ENCODE results near the gene AP1S1.

Gene AP1S1

DNA sequence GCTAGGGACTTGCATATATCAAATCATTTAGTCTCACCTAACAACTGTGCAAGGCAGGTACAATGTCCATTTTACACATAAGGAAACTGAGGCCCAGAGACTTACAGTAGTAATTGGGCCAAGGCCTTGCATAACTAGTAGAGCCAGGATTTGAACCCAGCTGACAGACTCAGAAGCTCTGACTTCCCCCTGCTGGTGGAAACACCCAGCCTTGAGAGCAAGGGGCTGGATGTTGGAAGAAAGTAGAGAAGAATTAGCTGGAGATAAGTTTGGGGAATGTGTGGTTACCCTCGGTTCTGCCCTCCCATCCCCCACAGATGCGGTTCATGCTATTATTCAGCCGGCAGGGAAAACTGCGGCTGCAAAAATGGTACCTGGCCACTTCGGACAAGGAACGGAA is 2.0 kb downstream of the AP1S1 start:
- no peak for TF ChIP-seq POU2F2 (IDR thresholded peaks at IDR 0.05; ENCODE audit: low read depth, low read length)
- DNase-seq (ENCODE audit: insufficient read length, low spot score) (no peak), FAIRE-seq (no peak)

DNA sequence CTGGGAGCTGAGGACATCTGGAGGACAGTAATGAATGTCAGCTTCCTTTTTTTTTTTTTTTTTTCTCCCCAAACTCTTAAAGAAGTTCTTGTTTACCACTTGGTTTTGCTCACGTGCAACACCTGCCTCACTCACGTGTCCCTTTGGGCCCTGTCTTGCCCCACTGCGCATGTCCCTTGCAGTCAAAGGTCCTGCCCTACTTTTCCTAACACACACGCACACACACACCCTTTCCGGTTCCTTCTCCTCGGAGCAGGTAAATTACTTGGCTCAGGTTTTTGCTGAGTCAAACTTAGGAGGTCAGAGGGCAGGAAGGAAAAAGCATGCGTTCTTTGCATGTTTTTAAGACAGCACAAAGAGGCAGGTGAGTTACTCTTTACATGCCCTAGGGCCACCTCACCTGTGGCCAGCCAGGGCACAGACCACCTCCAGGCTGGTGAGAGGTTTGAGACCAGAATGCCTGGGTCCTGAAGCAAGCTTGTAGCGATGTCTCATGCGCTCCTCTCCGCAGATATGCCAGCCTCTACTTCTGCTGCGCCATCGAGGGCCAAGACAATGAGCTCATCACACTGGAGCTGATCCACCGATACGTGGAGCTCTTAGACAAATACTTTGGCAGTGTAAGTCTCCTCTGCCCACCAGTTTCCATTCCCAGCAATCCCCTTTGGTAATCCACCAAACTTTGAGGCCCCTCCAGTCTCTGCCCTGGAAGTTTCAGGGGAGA is 2.8 kb downstream of the AP1S1 start:
- DNase-seq (ENCODE audit: insufficient read length, low spot score), result no peak
- TF ChIP-seq POLR2A (IDR thresholded peaks at IDR 0.05; ENCODE audit: low read depth, low read length) (no peak), POLR2AphosphoS5 (IDR thresholded peaks at IDR 0.05; ENCODE audit: low read depth, low read length) (no peak), PAX5 (IDR thresholded peaks at IDR 0.05; ENCODE audit: insufficient read depth, low read length, severe bottlenecking) (no peak), TAF1 (IDR thresholded peaks at IDR 0.05; ENCODE audit: low read depth, low read length) (no peak), POU2F2 (IDR thresholded peaks at IDR 0.05; ENCODE audit: low read depth, low read length) (no peak), SPI1 (IDR thresholded peaks at IDR 0.05; ENCODE audit: low read depth, low read length) (no peak)
- FAIRE-seq, result no peak

DNA sequence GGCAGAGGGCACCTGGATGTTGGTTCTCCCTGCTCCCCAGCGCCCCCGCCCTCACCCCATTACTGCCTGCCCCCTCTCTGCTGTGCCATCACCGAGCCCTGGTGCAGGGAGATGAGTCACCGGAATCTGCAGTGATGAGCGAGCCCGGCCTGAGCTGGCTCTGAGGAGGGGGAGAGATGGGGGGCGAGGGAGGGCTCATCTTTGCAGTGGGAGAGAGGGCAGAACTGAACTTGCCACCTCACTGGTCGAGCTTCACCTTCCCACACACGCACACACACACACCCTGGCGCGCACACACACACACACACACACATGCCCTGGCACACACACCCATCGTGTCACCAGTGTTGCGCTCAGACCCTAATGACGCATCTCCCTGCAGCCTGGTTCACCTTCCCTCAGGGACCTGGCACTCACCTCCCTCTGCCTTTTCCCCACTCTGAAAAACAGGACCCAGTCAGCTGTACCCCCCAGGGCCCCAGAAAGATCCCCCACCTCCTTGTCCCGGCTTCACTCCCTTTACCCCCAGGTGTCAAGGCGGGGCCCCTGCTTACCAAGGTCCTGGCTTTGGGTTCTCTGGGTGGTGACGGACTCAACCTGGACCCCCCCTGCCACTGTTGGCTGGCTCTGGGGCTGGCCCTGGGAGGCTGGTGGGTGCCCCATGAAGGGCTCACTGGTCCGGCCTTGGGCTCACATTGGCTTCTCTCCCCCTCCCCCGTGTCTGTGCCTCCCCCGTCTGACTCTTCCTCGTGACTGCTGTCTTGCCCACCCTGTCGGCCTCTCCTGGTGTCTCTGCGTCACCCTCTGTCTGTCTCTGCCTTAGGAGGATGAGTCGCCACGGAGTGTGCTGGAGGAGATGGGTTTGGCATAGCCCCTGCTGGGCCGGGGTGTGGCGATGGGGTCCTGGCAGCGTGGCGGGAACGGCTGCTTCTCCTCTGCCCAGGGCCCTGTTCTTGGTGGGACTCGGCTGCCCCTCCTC is 5.7 kb downstream of the AP1S1 start:
- DNase-seq (ENCODE audit: insufficient read length, low spot score), result no peak
- no peak for TF ChIP-seq PAX5 (IDR thresholded peaks at IDR 0.05; ENCODE audit: insufficient read depth, low read length, severe bottlenecking)
- TF ChIP-seq TAF1 (IDR thresholded peaks at IDR 0.05; ENCODE audit: low read depth, low read length), result no peak
- TF ChIP-seq POU2F2 (IDR thresholded peaks at IDR 0.05; ENCODE audit: low read depth, low read length), result no peak
- TF ChIP-seq SPI1 (IDR thresholded peaks at IDR 0.05; ENCODE audit: low read depth, low read length), result no peak
- TF ChIP-seq POLR2AphosphoS5 (IDR thresholded peaks at IDR 0.05; ENCODE audit: low read depth, low read length), result no peak
- TF ChIP-seq POLR2A (IDR thresholded peaks at IDR 0.05; ENCODE audit: low read depth, low read length), result no peak
- no peak for FAIRE-seq

DNA sequence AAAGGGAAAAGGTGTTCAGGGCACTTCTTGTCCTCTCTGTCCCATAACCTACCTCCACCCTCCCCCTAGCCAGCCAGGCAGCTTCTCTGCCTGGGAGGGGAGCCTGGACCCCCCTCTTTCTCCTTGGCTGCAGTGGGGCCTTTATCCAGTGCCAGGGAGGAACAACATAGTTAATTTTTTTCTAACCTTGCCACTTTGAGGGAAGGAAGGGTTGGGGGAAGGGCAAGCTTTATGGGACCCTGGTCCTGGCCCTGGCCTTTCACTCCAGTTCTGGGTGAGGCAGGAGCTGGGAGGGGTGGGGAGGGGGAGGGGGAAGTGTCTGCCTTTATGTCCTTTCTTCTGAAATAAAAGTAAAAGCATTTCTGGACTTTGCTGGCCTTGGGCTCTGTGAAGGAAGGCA is 6.6 kb downstream of the AP1S1 start:
- DNase-seq (ENCODE audit: insufficient read length, low spot score) (no peak), FAIRE-seq (no peak)
- TF ChIP-seq TAF1 (IDR thresholded peaks at IDR 0.05; ENCODE audit: low read depth, low read length) (no peak), POU2F2 (IDR thresholded peaks at IDR 0.05; ENCODE audit: low read depth, low read length) (no peak), PAX5 (IDR thresholded peaks at IDR 0.05; ENCODE audit: insufficient read depth, low read length, severe bottlenecking) (no peak), POLR2AphosphoS5 (IDR thresholded peaks at IDR 0.05; ENCODE audit: low read depth, low read length) (no peak), POLR2A (IDR thresholded peaks at IDR 0.05; ENCODE audit: low read depth, low read length) (no peak), SPI1 (IDR thresholded peaks at IDR 0.05; ENCODE audit: low read depth, low read length) (no peak)

DNA sequence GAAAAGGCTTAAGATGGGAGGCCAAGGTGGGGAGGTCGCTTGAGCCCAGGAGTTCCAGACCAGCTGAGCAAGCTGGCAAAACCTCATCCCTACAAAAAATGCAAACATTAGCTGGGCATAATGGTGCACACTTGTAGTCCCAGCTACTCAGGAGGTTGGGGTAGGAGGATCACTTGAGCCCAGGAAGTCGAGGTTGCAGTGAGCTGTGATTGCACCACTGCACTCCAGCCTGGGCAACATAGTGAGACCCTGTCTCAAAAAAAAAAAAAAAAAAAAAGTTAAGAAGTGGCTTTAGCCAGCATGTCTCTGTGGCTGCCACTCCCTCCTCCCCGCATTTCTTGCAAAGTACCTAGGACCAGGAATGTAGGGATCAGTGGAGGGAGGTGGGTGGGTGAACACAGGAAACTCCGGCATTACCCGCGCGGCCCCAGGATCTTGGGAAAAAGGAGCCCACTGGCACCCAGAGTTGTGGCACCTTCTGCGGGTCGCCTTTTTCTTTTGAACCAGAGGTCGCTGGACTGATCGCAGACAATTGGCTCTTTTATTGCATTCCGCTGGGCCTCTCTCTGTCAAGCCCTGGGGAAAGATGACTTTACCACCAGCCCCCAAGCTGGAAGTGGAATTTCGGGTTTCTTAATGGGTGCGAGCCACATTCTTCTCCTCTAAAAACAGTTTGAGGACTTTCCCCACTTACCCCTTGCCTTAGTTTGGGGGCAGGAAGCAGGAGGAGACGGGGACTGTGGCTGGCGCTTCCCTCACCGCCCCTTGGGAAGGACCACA is 7.6 kb downstream of the AP1S1 start:
- no peak for DNase-seq (ENCODE audit: insufficient read length, low spot score)
- no peak for FAIRE-seq
- no peak for TF ChIP-seq POLR2A (IDR thresholded peaks at IDR 0.05; ENCODE audit: low read depth, low read length)
- TF ChIP-seq TAF1 (IDR thresholded peaks at IDR 0.05; ENCODE audit: low read depth, low read length), result no peak
- no peak for TF ChIP-seq SPI1 (IDR thresholded peaks at IDR 0.05; ENCODE audit: low read depth, low read length)
- no peak for TF ChIP-seq POLR2AphosphoS5 (IDR thresholded peaks at IDR 0.05; ENCODE audit: low read depth, low read length)
- no peak for TF ChIP-seq PAX5 (IDR thresholded peaks at IDR 0.05; ENCODE audit: insufficient read depth, low read length, severe bottlenecking)

DNA sequence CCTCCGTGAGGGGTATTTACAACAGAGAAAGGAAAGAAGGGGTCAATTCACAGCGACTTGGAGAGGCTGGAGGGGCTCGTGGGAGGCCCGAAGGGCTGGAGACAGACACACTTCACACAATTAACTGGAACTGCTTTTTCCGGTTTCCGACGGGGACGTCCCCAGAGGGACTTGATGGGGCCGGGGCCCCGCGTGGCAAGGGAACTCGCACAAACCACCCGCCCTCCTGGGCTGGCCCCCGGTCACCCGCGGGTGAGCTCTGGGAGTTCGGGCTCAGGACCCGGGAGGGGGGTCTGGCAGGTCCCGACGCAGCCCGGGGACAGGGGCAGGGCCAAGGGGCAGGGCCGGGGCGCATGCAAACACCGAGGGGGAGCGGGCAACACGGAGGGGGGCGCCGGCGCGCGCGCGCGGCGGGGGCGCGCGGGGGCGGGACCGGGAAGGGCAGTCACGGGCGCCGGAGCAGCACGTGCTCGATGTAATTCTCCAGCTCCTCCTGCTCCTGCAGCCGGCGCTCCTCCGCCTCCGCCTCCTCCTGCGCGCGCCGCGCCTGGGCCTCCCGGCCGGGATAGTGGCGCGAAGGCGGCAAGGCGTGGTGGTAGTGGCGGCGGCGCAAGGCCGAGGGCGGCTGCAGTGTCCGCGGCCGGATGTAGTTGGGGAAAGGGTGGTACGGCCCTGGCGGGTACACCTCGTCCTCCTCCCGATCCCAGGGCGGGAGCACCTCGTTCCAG is 8.4 kb downstream of the AP1S1 start:
- DNase-seq (ENCODE audit: insufficient read length, low spot score), result no peak
- TF ChIP-seq POLR2AphosphoS5 (IDR thresholded peaks at IDR 0.05; ENCODE audit: low read depth, low read length) (no peak), POU2F2 (IDR thresholded peaks at IDR 0.05; ENCODE audit: low read depth, low read length) (no peak), PAX5 (IDR thresholded peaks at IDR 0.05; ENCODE audit: insufficient read depth, low read length, severe bottlenecking) (no peak), TAF1 (IDR thresholded peaks at IDR 0.05; ENCODE audit: low read depth, low read length) (no peak), POLR2A (IDR thresholded peaks at IDR 0.05; ENCODE audit: low read depth, low read length) (no peak), SPI1 (IDR thresholded peaks at IDR 0.05; ENCODE audit: low read depth, low read length) (no peak)
- FAIRE-seq, result peak; percentile 82

DNA sequence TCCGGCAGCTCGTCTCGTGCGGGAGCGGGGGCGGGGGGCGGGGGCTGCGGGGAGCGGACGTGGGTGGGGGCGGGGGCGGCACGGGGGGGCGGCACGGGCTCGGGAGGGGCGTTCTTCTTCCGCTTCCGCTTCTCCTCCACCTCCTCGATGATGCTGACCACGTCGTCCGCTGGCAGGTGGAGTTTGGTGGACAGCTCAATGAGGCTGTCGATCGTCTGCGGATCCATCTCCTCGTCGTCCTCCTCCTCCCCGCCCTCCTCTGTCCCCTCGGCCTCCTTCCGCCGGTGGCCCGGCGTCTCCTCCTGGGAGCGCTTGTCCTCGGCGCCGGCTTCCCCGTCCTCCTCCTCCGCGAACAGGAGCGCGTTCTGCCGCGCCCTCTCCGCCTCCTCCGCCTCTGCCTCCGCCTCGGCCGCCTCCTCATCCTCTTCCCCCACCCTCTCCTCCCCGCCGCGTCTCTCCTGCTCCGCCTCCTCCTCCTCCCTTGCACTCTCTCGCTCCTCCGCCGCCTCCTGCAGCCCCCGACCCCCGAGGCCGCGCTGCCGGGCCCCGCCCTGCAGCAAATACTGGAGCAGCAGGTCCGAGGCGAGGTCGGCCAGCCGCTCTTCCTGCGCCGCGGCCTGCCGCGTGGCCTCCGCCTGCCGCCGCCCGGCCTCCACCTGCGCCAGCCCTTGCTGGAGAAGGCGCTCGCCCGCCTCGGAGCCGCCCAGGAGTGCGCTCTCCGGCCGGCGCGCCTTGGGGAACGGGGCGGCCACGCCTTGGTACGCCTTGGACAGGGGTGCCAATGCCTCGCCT is 9.2 kb downstream of the AP1S1 start:
- TF ChIP-seq POLR2A (IDR thresholded peaks at IDR 0.05; ENCODE audit: low read depth, low read length) (no peak), POU2F2 (IDR thresholded peaks at IDR 0.05; ENCODE audit: low read depth, low read length) (no peak), PAX5 (IDR thresholded peaks at IDR 0.05; ENCODE audit: insufficient read depth, low read length, severe bottlenecking) (no peak), POLR2AphosphoS5 (IDR thresholded peaks at IDR 0.05; ENCODE audit: low read depth, low read length) (no peak), TAF1 (IDR thresholded peaks at IDR 0.05; ENCODE audit: low read depth, low read length) (no peak), SPI1 (IDR thresholded peaks at IDR 0.05; ENCODE audit: low read depth, low read length) (no peak)
- no peak for DNase-seq (ENCODE audit: insufficient read length, low spot score)
- peak; percentile 64 for FAIRE-seq

Data from GM12891 (cell line).